ENCODE measurements around the gene AP4E1. TPM values are rescaled to one million over a fixed set of nuclear protein-coding genes. Genes with fewer than 3 reads are reported as not detected.

The AP4E1 gene
- polyA plus RNA-seq, 1 donor from 2014 or later: 8.6 TPM

- H3K9ac ChIP-seq (ENCODE audit: low read length): no peak overlapping the region
- no peaks in the 10 kb centered on the region for H3K79me2 ChIP-seq (replicated peaks; ENCODE audit: insufficient read depth, low read length)
- H3K27ac ChIP-seq (ENCODE audit: low read length): no peak overlapping the region
- no peaks in the 10 kb centered on the region for H3K27me3 ChIP-seq (ENCODE audit: insufficient read depth, low read depth, low read length)
- no peaks in the 10 kb centered on the region for H4K20me1 ChIP-seq (ENCODE audit: insufficient read depth)
- no peaks in the 10 kb centered on the region for H3K9me3 ChIP-seq (ENCODE audit: low read length)
- H2AFZ ChIP-seq (ENCODE audit: low read depth, low read length): no peak overlapping the region
- H3K4me2 ChIP-seq (ENCODE audit: low read length): no peak overlapping the region
- H3K4me3 ChIP-seq (ENCODE audit: low read length): no peak overlapping the region
- no peaks in the 10 kb centered on the region for H3K9me2 ChIP-seq (ENCODE audit: insufficient read depth, low read length)
- no peak for TF ChIP-seq RAD21 (conservative IDR thresholded peaks at IDR 0.05)
- no peak for TF ChIP-seq EP300 (conservative IDR thresholded peaks at IDR 0.05; ENCODE audit: poor library complexity, severe bottlenecking)
- TF ChIP-seq, protein P1, sequence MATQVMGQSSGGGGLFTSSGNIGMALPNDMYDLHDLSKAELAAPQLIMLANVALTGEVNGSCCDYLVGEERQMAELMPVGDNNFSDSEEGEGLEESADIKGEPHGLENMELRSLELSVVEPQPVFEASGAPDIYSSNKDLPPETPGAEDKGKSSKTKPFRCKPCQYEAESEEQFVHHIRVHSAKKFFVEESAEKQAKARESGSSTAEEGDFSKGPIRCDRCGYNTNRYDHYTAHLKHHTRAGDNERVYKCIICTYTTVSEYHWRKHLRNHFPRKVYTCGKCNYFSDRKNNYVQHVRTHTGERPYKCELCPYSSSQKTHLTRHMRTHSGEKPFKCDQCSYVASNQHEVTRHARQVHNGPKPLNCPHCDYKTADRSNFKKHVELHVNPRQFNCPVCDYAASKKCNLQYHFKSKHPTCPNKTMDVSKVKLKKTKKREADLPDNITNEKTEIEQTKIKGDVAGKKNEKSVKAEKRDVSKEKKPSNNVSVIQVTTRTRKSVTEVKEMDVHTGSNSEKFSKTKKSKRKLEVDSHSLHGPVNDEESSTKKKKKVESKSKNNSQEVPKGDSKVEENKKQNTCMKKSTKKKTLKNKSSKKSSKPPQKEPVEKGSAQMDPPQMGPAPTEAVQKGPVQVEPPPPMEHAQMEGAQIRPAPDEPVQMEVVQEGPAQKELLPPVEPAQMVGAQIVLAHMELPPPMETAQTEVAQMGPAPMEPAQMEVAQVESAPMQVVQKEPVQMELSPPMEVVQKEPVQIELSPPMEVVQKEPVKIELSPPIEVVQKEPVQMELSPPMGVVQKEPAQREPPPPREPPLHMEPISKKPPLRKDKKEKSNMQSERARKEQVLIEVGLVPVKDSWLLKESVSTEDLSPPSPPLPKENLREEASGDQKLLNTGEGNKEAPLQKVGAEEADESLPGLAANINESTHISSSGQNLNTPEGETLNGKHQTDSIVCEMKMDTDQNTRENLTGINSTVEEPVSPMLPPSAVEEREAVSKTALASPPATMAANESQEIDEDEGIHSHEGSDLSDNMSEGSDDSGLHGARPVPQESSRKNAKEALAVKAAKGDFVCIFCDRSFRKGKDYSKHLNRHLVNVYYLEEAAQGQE (IDR thresholded peaks at IDR 0.05; ENCODE audit: borderline replicate concordance): no peak
- TF ChIP-seq SMC3 (conservative IDR thresholded peaks at IDR 0.05; ENCODE audit: poor library complexity): no peak
- TF ChIP-seq POLR2AphosphoS5 (IDR thresholded peaks at IDR 0.05): no peak
- TF ChIP-seq EZH2 (IDR thresholded peaks at IDR 0.05; ENCODE audit: borderline replicate concordance, insufficient read depth, low read length, poor library complexity, severe bottlenecking): no peak
- TF ChIP-seq CTCF (IDR thresholded peaks at IDR 0.05; ENCODE audit: poor library complexity, severe bottlenecking): no peak
- no peak for TF ChIP-seq TAF1 (IDR thresholded peaks at IDR 0.05; ENCODE audit: low read depth)
- no peak for TF ChIP-seq MXI1 (conservative IDR thresholded peaks at IDR 0.05; ENCODE audit: poor library complexity, severe bottlenecking)
- no peaks in the 10 kb centered on the region for H3F3A ChIP-seq (ENCODE audit: insufficient read depth, low read length, poor library complexity, severe bottlenecking)
- no peaks in the 10 kb centered on the region for H3K36me3 ChIP-seq (ENCODE audit: insufficient read depth, low read length)
Measured at GRCh38 chr15:50938525-50938924, 30.0 kb downstream of the AP4E1 start.

- Histone ChIP-seq H3K9ac (ENCODE audit: low read length) (no peak overlapping the region), H3K27ac (ENCODE audit: low read length) (no peak overlapping the region), H3K36me3 (ENCODE audit: insufficient read depth, low read length) (no peaks in the 10 kb centered on the region), H4K20me1 (ENCODE audit: insufficient read depth) (no peaks in the 10 kb centered on the region), H3K79me2 (replicated peaks; ENCODE audit: insufficient read depth, low read length) (no peaks in the 10 kb centered on the region), H3K4me2 (ENCODE audit: low read length) (no peak overlapping the region), H3K9me2 (ENCODE audit: insufficient read depth, low read length) (no peaks in the 10 kb centered on the region), H3K9me3 (ENCODE audit: low read length) (no peaks in the 10 kb centered on the region), H3K4me3 (ENCODE audit: low read length) (no peak overlapping the region), H3F3A (ENCODE audit: insufficient read depth, low read length, poor library complexity, severe bottlenecking) (no peaks in the 10 kb centered on the region), H2AFZ (ENCODE audit: low read depth, low read length) (no peak overlapping the region), H3K27me3 (ENCODE audit: insufficient read depth, low read depth, low read length) (no peaks in the 10 kb centered on the region)
- no peak for TF ChIP-seq EP300 (conservative IDR thresholded peaks at IDR 0.05; ENCODE audit: poor library complexity, severe bottlenecking)
Measured at GRCh38 chr15:50939911-50940310, 31.4 kb downstream of the AP4E1 start.

GRCh38 chr15:50940506-50940905 is 32.0 kb downstream of the AP4E1 start:
- H3K79me2 ChIP-seq (replicated peaks; ENCODE audit: insufficient read depth, low read length): no peaks in the 10 kb centered on the region
- H3F3A ChIP-seq (ENCODE audit: insufficient read depth, low read length, poor library complexity, severe bottlenecking): no peaks in the 10 kb centered on the region
- H3K27ac ChIP-seq (ENCODE audit: low read length): no peak overlapping the region
- no peak overlapping the region for H3K4me3 ChIP-seq (ENCODE audit: low read length)
- no peak for TF ChIP-seq TAF1 (IDR thresholded peaks at IDR 0.05; ENCODE audit: low read depth)
- TF ChIP-seq POLR2AphosphoS5 (IDR thresholded peaks at IDR 0.05): no peak
- TF ChIP-seq SMC3 (conservative IDR thresholded peaks at IDR 0.05; ENCODE audit: poor library complexity): no peak
- no peak for TF ChIP-seq RAD21 (conservative IDR thresholded peaks at IDR 0.05)
- no peak for TF ChIP-seq EP300 (conservative IDR thresholded peaks at IDR 0.05; ENCODE audit: poor library complexity, severe bottlenecking)
- no peak for TF ChIP-seq EZH2 (IDR thresholded peaks at IDR 0.05; ENCODE audit: borderline replicate concordance, insufficient read depth, low read length, poor library complexity, severe bottlenecking)
- TF ChIP-seq CTCF (IDR thresholded peaks at IDR 0.05; ENCODE audit: poor library complexity, severe bottlenecking): no peak
- no peak for TF ChIP-seq MXI1 (conservative IDR thresholded peaks at IDR 0.05; ENCODE audit: poor library complexity, severe bottlenecking)
- TF ChIP-seq, protein P1 (IDR thresholded peaks at IDR 0.05; ENCODE audit: borderline replicate concordance): no peak
- no peak overlapping the region for H3K4me2 ChIP-seq (ENCODE audit: low read length)
- no peaks in the 10 kb centered on the region for H3K36me3 ChIP-seq (ENCODE audit: insufficient read depth, low read length)
- H3K9me3 ChIP-seq (ENCODE audit: low read length): no peaks in the 10 kb centered on the region
- no peaks in the 10 kb centered on the region for H4K20me1 ChIP-seq (ENCODE audit: insufficient read depth)
- no peak overlapping the region for H3K9ac ChIP-seq (ENCODE audit: low read length)
- H3K9me2 ChIP-seq (ENCODE audit: insufficient read depth, low read length): no peaks in the 10 kb centered on the region
- no peak overlapping the region for H2AFZ ChIP-seq (ENCODE audit: low read depth, low read length)
- no peaks in the 10 kb centered on the region for H3K27me3 ChIP-seq (ENCODE audit: insufficient read depth, low read depth, low read length)
